ENCODE data around the gene ANKEF1. TPM values are rescaled to one million over a fixed set of nuclear protein-coding genes. Genes with fewer than 3 reads are reported as not detected.
A peak's percentile ranks its signal among the peaks of the same experiment; 100 is the strongest.

Gene ANKEF1
- total and polyA plus RNA-seq, 10 of the 15 experiments (the other 5 are each of a cell fraction or from before 2014, with no cell fraction given), result 0.04 to 3.0 (median 0.89) TPM

DNA sequence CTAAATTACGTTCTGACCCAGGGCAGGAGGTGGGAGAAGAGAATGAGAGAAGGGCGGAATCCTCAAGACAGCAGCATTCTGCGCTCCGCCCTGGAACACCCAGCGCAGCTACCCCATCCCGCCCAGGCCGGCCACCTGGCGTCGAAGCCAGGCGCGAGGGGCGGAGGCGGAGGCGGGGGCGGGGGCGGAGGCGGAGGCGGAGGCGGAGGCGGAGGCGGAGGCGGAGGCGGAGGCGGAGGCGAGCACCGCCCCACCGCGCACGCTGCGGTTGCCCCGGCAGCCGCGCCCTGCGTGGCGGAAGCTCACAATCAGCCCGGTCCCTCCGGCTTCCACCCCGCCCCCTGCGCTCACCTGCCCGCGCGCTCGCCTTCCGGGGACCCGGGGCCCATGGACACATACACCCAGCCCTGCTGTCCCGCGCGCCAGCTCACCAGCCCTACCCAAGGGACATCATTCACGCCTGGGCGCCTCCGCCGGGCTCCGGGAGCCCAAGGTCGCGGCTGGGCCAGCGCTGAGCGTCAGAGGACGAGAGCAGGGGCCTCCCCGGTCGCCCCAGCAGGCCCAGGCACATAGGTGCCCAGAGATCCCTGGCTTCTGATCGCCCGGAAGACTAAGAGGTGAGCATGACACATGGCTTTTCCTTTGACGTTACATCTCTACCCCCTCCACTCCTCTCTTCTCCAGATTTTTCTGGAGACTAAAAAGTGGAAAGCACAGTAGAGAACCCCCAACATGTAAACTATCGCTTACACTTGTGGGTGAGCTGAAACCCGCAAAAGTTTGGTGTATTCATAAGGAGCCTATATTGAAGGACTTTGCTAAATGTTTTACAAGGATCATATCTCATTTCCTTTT lies at the start of gene ANKEF1 (continued):
- TF ChIP-seq TCF3 (IDR thresholded peaks at IDR 0.05; ENCODE audit: borderline replicate concordance, insufficient read depth, low read depth, low read length) (0 out of 2 replicates have a peak, but pooled peaks have one; percentile 65), EGR1 (IDR thresholded peaks at IDR 0.05; ENCODE audit: borderline replicate concordance in 1 of 2, low read depth in 2 of 2, low read length in 2 of 2) (peak; percentile 19 to 89)

DNA sequence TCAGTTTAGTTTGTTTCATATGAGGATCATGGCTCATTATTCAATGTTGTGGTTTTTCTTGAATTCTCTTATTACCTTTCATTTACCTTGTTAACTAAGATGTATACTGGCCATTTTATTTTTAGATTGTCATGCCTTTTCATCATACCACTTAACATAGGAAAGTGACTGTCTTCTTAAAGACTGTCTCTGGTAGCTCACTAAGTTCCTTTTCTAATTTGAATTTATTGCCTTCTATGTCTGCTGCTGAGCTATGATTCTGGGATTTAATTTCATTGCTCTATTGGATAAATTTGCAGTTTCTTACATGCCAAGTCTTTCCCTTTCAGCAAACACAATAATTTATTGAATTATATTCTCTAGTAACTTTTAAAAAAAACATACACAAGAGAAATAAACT lies 49.5 kb upstream of the ANKEF1 start:
- no peak overlapping the region for H3K4me2 ChIP-seq (ENCODE audit: control insufficient read depth, insufficient read depth)
- ATAC-seq (no peak), DNase-seq (ENCODE audit: low read depth, low spot score) (no peak), FAIRE-seq (no peak)
- no peaks in the 10 kb centered on the region for H3K36me3 ChIP-seq (ENCODE audit: control insufficient read depth in 2 of 2, insufficient read depth in 2 of 2, low read length in 1 of 2)
- in situ Hi-C loops (cut with MboI), result loop anchor here (25.0 kb wide), 1 partner anchor 1552 kb away; no protein-coding TSS in a partner anchor
- no peaks in the 10 kb centered on the region for H4K20me1 ChIP-seq (ENCODE audit: control insufficient read depth, insufficient read depth)
- CTCF ChIA-PET, result interaction anchor here (1.4 kb wide), 1 partner anchor 25 kb away, joined by 4 read pairs; no protein-coding TSS in a partner anchor
- H3K4me1 ChIP-seq (ENCODE audit: control insufficient read depth, insufficient read depth, low read length), result no peaks in the 10 kb centered on the region
- H3K4me3 ChIP-seq, result no peak overlapping the region
- intact Hi-C loops (cut with micrococcal nuclease; ENCODE audit: unreplicated experiment), result no loop called here
- RAD21 ChIA-PET (ENCODE audit: unreplicated experiment), result interaction anchor here (0.7 kb wide), 1 partner anchor 107 kb away, joined by 3 read pairs; no protein-coding TSS in a partner anchor
- no peaks in the 10 kb centered on the region for H3K79me2 ChIP-seq (ENCODE audit: control insufficient read depth, insufficient read depth, low read length)
- no peaks in the 10 kb centered on the region for H3K9me3 ChIP-seq (replicated peaks; ENCODE audit: control insufficient read depth, insufficient read depth, low read length)
- no TSS peak for BruUV-seq (replicated peaks)
- H2AFZ ChIP-seq (ENCODE audit: control insufficient read depth, low read depth, low read length), result no peak overlapping the region
- H3K9ac ChIP-seq (ENCODE audit: control insufficient read depth, insufficient read depth, low read length), result no peak overlapping the region
- POLR2A ChIA-PET, result no interaction called here
- H3K27ac ChIP-seq (ENCODE audit: control insufficient read depth, insufficient read depth), result no peak overlapping the region
- H3K27me3 ChIP-seq (replicated peaks in 1 of 2; ENCODE audit: control insufficient read depth in 2 of 2, insufficient read depth in 2 of 2, low read length in 1 of 2), result no peaks in the 10 kb centered on the region; a peak in 1 of 4 replicates
- SMC1A ChIA-PET (ENCODE audit: uncharacterized antibody, unreplicated experiment), result no interaction called here
- TF ChIP-seq, protein P1, sequence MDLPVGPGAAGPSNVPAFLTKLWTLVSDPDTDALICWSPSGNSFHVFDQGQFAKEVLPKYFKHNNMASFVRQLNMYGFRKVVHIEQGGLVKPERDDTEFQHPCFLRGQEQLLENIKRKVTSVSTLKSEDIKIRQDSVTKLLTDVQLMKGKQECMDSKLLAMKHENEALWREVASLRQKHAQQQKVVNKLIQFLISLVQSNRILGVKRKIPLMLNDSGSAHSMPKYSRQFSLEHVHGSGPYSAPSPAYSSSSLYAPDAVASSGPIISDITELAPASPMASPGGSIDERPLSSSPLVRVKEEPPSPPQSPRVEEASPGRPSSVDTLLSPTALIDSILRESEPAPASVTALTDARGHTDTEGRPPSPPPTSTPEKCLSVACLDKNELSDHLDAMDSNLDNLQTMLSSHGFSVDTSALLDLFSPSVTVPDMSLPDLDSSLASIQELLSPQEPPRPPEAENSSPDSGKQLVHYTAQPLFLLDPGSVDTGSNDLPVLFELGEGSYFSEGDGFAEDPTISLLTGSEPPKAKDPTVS (IDR thresholded peaks at IDR 0.05; ENCODE audit: low read depth, low read length), result no peak
- TF ChIP-seq RCOR1 (conservative IDR thresholded peaks at IDR 0.05; ENCODE audit: low read depth, low read length) (no peak), IRF4 (IDR thresholded peaks at IDR 0.05; ENCODE audit: low read depth, low read length) (no peak), DPF2 (IDR thresholded peaks at IDR 0.05) (no peak), ATF7 (IDR thresholded peaks at IDR 0.05; ENCODE audit: low read depth) (no peak), KDM1A (IDR thresholded peaks at IDR 0.05; ENCODE audit: borderline replicate concordance) (no peak), NFIC (IDR thresholded peaks at IDR 0.05; ENCODE audit: low read depth, low read length) (no peak), HDAC6 (IDR thresholded peaks at IDR 0.05; ENCODE audit: unreplicated experiment) (no peak), BRCA1 (IDR thresholded peaks at IDR 0.05; ENCODE audit: low read depth, low read length) (no peak), RAD51 (IDR thresholded peaks at IDR 0.05) (no peak), PML (IDR thresholded peaks at IDR 0.05; ENCODE audit: low read length) (no peak), SMAD1 (IDR thresholded peaks at IDR 0.05; ENCODE audit: low read depth, partially characterized antibody) (no peak)
- TF ChIP-seq, protein P2, sequence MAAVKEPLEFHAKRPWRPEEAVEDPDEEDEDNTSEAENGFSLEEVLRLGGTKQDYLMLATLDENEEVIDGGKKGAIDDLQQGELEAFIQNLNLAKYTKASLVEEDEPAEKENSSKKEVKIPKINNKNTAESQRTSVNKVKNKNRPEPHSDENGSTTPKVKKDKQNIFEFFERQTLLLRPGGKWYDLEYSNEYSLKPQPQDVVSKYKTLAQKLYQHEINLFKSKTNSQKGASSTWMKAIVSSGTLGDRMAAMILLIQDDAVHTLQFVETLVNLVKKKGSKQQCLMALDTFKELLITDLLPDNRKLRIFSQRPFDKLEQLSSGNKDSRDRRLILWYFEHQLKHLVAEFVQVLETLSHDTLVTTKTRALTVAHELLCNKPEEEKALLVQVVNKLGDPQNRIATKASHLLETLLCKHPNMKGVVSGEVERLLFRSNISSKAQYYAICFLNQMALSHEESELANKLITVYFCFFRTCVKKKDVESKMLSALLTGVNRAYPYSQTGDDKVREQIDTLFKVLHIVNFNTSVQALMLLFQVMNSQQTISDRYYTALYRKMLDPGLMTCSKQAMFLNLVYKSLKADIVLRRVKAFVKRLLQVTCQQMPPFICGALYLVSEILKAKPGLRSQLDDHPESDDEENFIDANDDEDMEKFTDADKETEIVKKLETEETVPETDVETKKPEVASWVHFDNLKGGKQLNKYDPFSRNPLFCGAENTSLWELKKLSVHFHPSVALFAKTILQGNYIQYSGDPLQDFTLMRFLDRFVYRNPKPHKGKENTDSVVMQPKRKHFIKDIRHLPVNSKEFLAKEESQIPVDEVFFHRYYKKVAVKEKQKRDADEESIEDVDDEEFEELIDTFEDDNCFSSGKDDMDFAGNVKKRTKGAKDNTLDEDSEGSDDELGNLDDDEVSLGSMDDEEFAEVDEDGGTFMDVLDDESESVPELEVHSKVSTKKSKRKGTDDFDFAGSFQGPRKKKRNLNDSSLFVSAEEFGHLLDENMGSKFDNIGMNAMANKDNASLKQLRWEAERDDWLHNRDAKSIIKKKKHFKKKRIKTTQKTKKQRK (IDR thresholded peaks at IDR 0.05; ENCODE audit: low read depth, low read length), result no peak
- TF ChIP-seq, protein P3, sequence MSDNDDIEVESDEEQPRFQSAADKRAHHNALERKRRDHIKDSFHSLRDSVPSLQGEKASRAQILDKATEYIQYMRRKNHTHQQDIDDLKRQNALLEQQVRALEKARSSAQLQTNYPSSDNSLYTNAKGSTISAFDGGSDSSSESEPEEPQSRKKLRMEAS (IDR thresholded peaks at IDR 0.05; ENCODE audit: low read depth, low read length), result no peak

Data from GM12878 (cell line).